HEK293 (cell line): ENCODE data around the gene FIGNL1.
A peak's percentile ranks its signal among the peaks of the same experiment; 100 is the strongest.

ENCODE experiments used
- KLF9 ChIP-seq: fragments of 450-650 bp; formaldehyde crosslinking; IDR thresholded peaks from 2 replicates; pipeline ENCODE4 v1.5.1; 2016; ENCODE audit warnings: missing biosample characterization, missing genetic modification characterization, low read depth
- MYNN ChIP-seq: fragments of 450-650 bp; formaldehyde crosslinking; IDR thresholded peaks from 2 replicates; pipeline ENCODE4 v1.5.1; 2016; ENCODE audit warnings: missing biosample characterization, missing genetic modification characterization, borderline replicate concordance
- MZF1 ChIP-seq: fragments of 450-650 bp; formaldehyde crosslinking; IDR thresholded peaks from 2 replicates; pipeline ENCODE4 v1.5.1; 2017; ENCODE audit warnings: missing biosample characterization, missing genetic modification characterization, borderline replicate concordance
- SCRT2 ChIP-seq: fragments of 450-650 bp; formaldehyde crosslinking; IDR thresholded peaks from 2 replicates; pipeline ENCODE4 v1.5.1; 2016; ENCODE audit warnings: missing biosample characterization, missing genetic modification characterization
- SP2 ChIP-seq: fragments of 450-650 bp; formaldehyde crosslinking; IDR thresholded peaks from 2 replicates; pipeline ENCODE4 v1.5.1; 2016; ENCODE audit warnings: missing biosample characterization, missing genetic modification characterization
- SP7 ChIP-seq: fragments of 450-650 bp; formaldehyde crosslinking; IDR thresholded peaks from 2 replicates; pipeline ENCODE4 v1.5.1; 2016; ENCODE audit warnings: missing biosample characterization, missing genetic modification characterization
- ZBTB48 ChIP-seq: fragments of 450-650 bp; formaldehyde crosslinking; IDR thresholded peaks from 2 replicates; pipeline ENCODE4 v1.5.1; 2016; ENCODE audit warnings: missing biosample characterization, missing genetic modification characterization
- ZIC2 ChIP-seq: fragments of 450-650 bp; formaldehyde crosslinking; IDR thresholded peaks from 2 replicates; pipeline ENCODE4 v1.5.1; 2016; ENCODE audit warnings: missing biosample characterization, missing genetic modification characterization
- ZNF174 ChIP-seq: fragments of 450-650 bp; formaldehyde crosslinking; IDR thresholded peaks from 2 replicates; pipeline ENCODE4 v1.5.0; 2017; ENCODE audit warnings: missing biosample characterization, mild to moderate bottlenecking, missing genetic modification characterization
- ZNF202 ChIP-seq: fragments of 450-650 bp; formaldehyde crosslinking; IDR thresholded peaks from 2 replicates; pipeline ENCODE4 v1.5.1; 2016; ENCODE audit warnings: missing biosample characterization, missing genetic modification characterization, borderline replicate concordance
- ZNF23 ChIP-seq: fragments of 450-650 bp; formaldehyde crosslinking; IDR thresholded peaks from 2 replicates; pipeline ENCODE4 v1.5.1; 2016; ENCODE audit warnings: missing biosample characterization, missing genetic modification characterization, borderline replicate concordance
- ZNF311 ChIP-seq: fragments of 450-650 bp; formaldehyde crosslinking; IDR thresholded peaks from 2 replicates; pipeline ENCODE4 v1.5.1; 2017; ENCODE audit warnings: missing biosample characterization, missing genetic modification characterization, borderline replicate concordance
- ZNF341 ChIP-seq: fragments of 450-650 bp; formaldehyde crosslinking; IDR thresholded peaks from 2 replicates; pipeline ENCODE4; 2016; ENCODE audit warnings: low read depth, missing biosample characterization, missing genetic modification characterization
- ZNF354C ChIP-seq: fragments of 450-650 bp; formaldehyde crosslinking; IDR thresholded peaks from 2 replicates; pipeline ENCODE4 v1.5.1; 2016; ENCODE audit warnings: missing biosample characterization, missing genetic modification characterization, low read depth, borderline replicate concordance
- ZNF366 ChIP-seq: fragments of 450-650 bp; formaldehyde crosslinking; conservative IDR thresholded peaks from 2 replicates; pipeline ENCODE4 v1.5.1; 2016; ENCODE audit warnings: missing biosample characterization, missing genetic modification characterization
- ZNF529 ChIP-seq: fragments of 450-650 bp; formaldehyde crosslinking; IDR thresholded peaks from 2 replicates; pipeline ENCODE4 v1.5.1; 2017; ENCODE audit warnings: missing genetic modification characterization, missing biosample characterization; ENCODE audit not compliant: insufficient replicate concordance
- ZNF530 ChIP-seq: fragments of 450-650 bp; formaldehyde crosslinking; IDR thresholded peaks from 2 replicates; pipeline ENCODE4 v1.5.1; 2016; ENCODE audit warnings: low read depth, missing biosample characterization, missing genetic modification characterization
- ZNF544 ChIP-seq: fragments of 450-650 bp; formaldehyde crosslinking; IDR thresholded peaks from 2 replicates; pipeline ENCODE4 v1.5.0; 2017; ENCODE audit warnings: missing biosample characterization, missing genetic modification characterization
- ZNF610 ChIP-seq: fragments of 450-650 bp; formaldehyde crosslinking; IDR thresholded peaks from 2 replicates; pipeline ENCODE4 v1.5.1; 2016; ENCODE audit warnings: missing biosample characterization, missing genetic modification characterization, borderline replicate concordance
- ZNF621 ChIP-seq: fragments of 450-650 bp; formaldehyde crosslinking; IDR thresholded peaks from 2 replicates; pipeline ENCODE4 v1.5.1; 2017; ENCODE audit warnings: missing biosample characterization, missing genetic modification characterization
- ZNF707 ChIP-seq: fragments of 450-650 bp; formaldehyde crosslinking; IDR thresholded peaks from 2 replicates; pipeline ENCODE4 v1.5.1; 2016; ENCODE audit warnings: missing biosample characterization, missing genetic modification characterization
- ZNF843 ChIP-seq: fragments of 450-650 bp; formaldehyde crosslinking; IDR thresholded peaks from 2 replicates; pipeline ENCODE4 v1.5.1; 2016; ENCODE audit warnings: missing biosample characterization, missing genetic modification characterization
- TF ChIP-seq, protein P1 (sequence below): fragments of 450-650 bp; formaldehyde crosslinking; IDR thresholded peaks from 2 replicates; pipeline ENCODE4 v1.5.1; 2016; ENCODE audit warnings: missing biosample characterization, missing genetic modification characterization, borderline replicate concordance
- TF ChIP-seq, protein P2 (sequence below): fragments of 450-650 bp; formaldehyde crosslinking; IDR thresholded peaks from 2 replicates; pipeline ENCODE4 v1.5.1; 2017; ENCODE audit warnings: missing biosample characterization, mild to moderate bottlenecking, missing genetic modification characterization, moderate library complexity
- TF ChIP-seq, protein P3 (sequence below): sonication (generic); formaldehyde crosslinking; IDR thresholded peaks from 2 replicates; pipeline ENCODE4 v1.8.1; 2022; ENCODE audit warnings: mild to moderate bottlenecking, moderate library complexity, missing genetic modification reagents
- TF ChIP-seq, protein P4 (sequence below): fragments of 450-650 bp; formaldehyde crosslinking; IDR thresholded peaks from 2 replicates; pipeline ENCODE4 v1.5.1; 2016; ENCODE audit warnings: missing biosample characterization, missing genetic modification characterization
- TF ChIP-seq, protein P5 (sequence below): fragments of 450-650 bp; formaldehyde crosslinking; IDR thresholded peaks from 2 replicates; pipeline ENCODE4 v1.5.1; 2017; ENCODE audit warnings: missing biosample characterization, missing genetic modification characterization
- TF ChIP-seq, protein P6 (sequence below): fragments of 450-650 bp; formaldehyde crosslinking; IDR thresholded peaks from 2 replicates; pipeline ENCODE4 v1.5.1; 2016; ENCODE audit warnings: missing biosample characterization, missing genetic modification characterization

FIGNL1 gene

DNA sequence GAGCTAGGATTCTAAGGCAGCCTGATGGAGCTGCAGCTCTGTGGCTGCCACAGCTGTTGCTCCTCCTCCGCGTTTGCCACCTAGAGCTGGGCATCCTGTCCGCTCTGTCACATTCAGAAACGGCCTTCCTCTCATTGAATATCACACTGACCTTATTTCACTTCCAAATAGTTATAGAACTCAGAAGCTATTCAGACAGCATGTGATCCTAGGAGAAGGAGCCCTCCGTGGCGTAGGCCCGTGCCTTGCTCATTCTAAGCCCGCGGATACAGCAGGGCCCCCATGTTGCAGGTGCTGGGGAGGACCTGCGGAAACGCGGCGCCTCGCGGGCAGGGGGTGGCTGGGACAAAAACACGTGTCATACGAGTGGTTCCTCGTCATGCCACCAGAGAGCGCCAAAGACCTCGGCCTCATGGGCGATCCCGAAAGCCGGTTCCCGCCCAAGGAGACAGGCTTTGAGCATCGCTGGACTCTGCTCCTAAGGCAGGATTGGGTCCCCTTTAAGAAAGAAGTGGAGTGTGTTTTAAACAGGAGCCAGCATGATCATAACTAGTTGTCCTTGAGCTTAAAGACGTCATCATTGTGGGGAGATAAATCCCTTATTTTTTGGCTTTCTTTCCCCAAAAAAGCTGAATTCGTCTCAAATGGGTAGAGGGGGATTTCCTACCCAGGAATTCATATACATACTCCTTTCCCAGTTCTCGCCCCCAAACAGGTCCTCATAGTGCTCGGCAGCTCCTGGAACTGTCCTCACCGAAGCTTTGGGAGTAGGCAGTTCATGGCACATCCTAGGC is 17.9 kb upstream of the FIGNL1 start (continued):
- TF ChIP-seq, protein P1, sequence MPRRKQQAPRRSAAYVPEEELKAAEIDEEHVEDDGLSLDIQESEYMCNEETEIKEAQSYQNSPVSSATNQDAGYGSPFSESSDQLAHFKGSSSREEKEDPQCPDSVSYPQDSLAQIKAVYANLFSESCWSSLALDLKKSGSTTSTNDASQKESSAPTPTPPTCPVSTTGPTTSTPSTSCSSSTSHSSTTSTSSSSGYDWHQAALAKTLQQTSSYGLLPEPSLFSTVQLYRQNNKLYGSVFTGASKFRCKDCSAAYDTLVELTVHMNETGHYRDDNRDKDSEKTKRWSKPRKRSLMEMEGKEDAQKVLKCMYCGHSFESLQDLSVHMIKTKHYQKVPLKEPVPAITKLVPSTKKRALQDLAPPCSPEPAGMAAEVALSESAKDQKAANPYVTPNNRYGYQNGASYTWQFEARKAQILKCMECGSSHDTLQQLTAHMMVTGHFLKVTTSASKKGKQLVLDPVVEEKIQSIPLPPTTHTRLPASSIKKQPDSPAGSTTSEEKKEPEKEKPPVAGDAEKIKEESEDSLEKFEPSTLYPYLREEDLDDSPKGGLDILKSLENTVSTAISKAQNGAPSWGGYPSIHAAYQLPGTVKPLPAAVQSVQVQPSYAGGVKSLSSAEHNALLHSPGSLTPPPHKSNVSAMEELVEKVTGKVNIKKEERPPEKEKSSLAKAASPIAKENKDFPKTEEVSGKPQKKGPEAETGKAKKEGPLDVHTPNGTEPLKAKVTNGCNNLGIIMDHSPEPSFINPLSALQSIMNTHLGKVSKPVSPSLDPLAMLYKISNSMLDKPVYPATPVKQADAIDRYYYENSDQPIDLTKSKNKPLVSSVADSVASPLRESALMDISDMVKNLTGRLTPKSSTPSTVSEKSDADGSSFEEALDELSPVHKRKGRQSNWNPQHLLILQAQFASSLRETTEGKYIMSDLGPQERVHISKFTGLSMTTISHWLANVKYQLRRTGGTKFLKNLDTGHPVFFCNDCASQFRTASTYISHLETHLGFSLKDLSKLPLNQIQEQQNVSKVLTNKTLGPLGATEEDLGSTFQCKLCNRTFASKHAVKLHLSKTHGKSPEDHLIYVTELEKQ (tag by site-specific recombination), result no peak
- TF ChIP-seq ZIC2 (tag by site-specific recombination) (no peak), ZNF529 (tag by site-specific recombination) (no peak), KLF9 (tag by site-specific recombination) (no peak), ZNF610 (tag by site-specific recombination) (no peak), ZNF843 (tag by site-specific recombination) (no peak), ZNF341 (no peak), SCRT2 (tag by site-specific recombination) (no peak), ZBTB48 (tag by site-specific recombination) (no peak), ZNF174 (no peak), ZNF707 (tag by site-specific recombination) (no peak), ZNF354C (no peak), ZNF202 (no peak), SP2 (tag by site-specific recombination) (no peak), ZNF366 (no peak), SP7 (tag by site-specific recombination) (0 out of 2 replicates have a peak, but pooled peaks have one; percentile 15), ZNF311 (no peak), ZNF621 (tag by site-specific recombination) (no peak), MYNN (tag by site-specific recombination) (no peak), MZF1 (tag by site-specific recombination) (no peak), ZNF544 (tag by site-specific recombination) (no peak), ZNF23 (tag by site-specific recombination) (no peak), ZNF530 (tag by site-specific recombination) (no peak)
- TF ChIP-seq, protein P2, sequence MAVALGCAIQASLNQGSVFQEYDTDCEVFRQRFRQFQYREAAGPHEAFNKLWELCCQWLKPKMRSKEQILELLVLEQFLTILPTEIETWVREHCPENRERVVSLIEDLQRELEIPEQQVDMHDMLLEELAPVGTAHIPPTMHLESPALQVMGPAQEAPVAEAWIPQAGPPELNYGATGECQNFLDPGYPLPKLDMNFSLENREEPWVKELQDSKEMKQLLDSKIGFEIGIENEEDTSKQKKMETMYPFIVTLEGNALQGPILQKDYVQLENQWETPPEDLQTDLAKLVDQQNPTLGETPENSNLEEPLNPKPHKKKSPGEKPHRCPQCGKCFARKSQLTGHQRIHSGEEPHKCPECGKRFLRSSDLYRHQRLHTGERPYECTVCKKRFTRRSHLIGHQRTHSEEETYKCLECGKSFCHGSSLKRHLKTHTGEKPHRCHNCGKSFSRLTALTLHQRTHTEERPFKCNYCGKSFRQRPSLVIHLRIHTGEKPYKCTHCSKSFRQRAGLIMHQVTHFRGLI, result no peak
- TF ChIP-seq, protein P3, sequence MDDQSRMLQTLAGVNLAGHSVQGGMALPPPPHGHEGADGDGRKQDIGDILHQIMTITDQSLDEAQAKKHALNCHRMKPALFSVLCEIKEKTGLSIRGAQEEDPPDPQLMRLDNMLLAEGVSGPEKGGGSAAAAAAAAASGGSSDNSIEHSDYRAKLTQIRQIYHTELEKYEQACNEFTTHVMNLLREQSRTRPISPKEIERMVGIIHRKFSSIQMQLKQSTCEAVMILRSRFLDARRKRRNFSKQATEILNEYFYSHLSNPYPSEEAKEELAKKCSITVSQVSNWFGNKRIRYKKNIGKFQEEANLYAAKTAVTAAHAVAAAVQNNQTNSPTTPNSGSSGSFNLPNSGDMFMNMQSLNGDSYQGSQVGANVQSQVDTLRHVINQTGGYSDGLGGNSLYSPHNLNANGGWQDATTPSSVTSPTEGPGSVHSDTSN (CRISPR knock-in tag), result no peak
- TF ChIP-seq, protein P4, sequence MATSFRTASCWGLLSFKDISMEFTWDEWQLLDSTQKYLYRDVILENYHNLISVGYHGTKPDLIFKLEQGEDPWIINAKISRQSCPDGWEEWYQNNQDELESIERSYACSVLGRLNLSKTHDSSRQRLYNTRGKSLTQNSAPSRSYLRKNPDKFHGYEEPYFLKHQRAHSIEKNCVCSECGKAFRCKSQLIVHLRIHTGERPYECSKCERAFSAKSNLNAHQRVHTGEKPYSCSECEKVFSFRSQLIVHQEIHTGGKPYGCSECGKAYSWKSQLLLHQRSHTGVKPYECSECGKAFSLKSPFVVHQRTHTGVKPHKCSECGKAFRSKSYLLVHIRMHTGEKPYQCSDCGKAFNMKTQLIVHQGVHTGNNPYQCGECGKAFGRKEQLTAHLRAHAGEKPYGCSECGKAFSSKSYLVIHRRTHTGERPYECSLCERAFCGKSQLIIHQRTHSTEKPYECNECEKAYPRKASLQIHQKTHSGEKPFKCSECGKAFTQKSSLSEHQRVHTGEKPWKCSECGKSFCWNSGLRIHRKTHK, result no peak
- TF ChIP-seq, protein P5, sequence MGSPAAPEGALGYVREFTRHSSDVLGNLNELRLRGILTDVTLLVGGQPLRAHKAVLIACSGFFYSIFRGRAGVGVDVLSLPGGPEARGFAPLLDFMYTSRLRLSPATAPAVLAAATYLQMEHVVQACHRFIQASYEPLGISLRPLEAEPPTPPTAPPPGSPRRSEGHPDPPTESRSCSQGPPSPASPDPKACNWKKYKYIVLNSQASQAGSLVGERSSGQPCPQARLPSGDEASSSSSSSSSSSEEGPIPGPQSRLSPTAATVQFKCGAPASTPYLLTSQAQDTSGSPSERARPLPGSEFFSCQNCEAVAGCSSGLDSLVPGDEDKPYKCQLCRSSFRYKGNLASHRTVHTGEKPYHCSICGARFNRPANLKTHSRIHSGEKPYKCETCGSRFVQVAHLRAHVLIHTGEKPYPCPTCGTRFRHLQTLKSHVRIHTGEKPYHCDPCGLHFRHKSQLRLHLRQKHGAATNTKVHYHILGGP (tag by site-specific recombination), result no peak
- TF ChIP-seq, protein P6, sequence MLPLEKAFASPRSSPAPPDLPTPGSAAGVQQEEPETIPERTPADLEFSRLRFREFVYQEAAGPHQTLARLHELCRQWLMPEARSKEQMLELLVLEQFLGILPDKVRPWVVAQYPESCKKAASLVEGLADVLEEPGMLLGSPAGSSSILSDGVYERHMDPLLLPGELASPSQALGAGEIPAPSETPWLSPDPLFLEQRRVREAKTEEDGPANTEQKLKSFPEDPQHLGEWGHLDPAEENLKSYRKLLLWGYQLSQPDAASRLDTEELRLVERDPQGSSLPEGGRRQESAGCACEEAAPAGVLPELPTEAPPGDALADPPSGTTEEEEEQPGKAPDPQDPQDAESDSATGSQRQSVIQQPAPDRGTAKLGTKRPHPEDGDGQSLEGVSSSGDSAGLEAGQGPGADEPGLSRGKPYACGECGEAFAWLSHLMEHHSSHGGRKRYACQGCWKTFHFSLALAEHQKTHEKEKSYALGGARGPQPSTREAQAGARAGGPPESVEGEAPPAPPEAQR (tag by site-specific recombination), result no peak
